ENCODE measurements around the gene CCSER2. TPM values are rescaled to one million over a fixed set of nuclear protein-coding genes. Genes with fewer than 3 reads are reported as not detected.
"Not testable (repeated sequence)": the region's sequence is repeated elsewhere in the genome, so short reads cannot be mapped to it uniquely, and the experiment has no call there.

The CCSER2 gene
- total and polyA plus RNA-seq, 4 donors = 23.1 to 111 (median 59.4) TPM

DNA sequence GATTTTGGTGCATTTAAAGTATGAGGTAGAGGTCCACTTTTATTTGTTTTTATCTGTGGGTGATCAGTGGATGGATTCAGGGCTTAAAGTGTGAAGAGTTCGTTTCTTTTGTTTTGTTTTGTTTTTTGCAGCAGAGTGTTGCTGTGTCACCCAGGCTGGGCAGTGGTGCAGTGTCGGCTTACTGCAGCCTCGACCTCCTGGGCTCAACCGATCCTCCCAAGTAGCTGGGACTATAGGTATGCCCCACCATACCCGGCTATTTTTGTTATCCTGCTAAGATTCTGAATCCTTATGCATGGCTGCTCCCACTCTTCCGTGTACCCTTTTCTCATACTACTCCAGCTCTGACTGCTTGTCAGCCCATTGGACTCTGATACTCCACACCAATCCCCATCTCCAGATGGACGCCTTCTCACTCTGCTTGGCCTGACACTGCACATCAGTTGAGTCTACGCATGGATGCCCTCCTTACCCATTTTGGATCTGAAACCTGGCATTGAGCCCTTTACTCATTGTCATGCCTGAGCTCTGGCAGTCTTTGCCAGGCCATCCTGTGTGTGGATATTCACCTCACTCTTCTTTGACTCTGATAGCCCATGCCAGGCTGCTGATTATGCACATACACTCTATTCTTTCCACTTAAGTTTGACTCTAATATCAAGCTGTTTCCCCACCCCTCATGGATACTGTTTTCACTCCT lies 119.5 kb downstream of the CCSER2 start:
- Histone ChIP-seq H3K4me1 (ENCODE audit: control insufficient read depth in 1 of 2, insufficient read depth in 2 of 2, low read length in 2 of 2) (no peaks in the 10 kb centered on the region), H3K27me3 (ENCODE audit: control insufficient read depth in 1 of 2, insufficient read depth in 2 of 2, low read length in 1 of 2) (no peaks in the 10 kb centered on the region), H3K27ac (ENCODE audit: low read depth in 1 of 2, low read length in 2 of 2) (no peak overlapping the region), H3K9me3 (ENCODE audit: control insufficient read depth, low read length) (no peaks in the 10 kb centered on the region), H3K4me3 (ENCODE audit: low read length in 2 of 2) (no peak overlapping the region), H3K36me3 (ENCODE audit: control insufficient read depth in 1 of 2, insufficient read depth in 2 of 2, low read length in 1 of 2) (peaks cover 0 to 3% of the 10 kb centered on the region in 2 donors)
- ATAC-seq (ENCODE audit: low FRiP score) = no peak
- intact Hi-C loops (cut with DNase I) = no loop called here
- WGBS, 2 donors = 89 to 91% methylated on average over 8 of the region's 8 CpGs
- DNase-seq = no peak

- H3K4me1 ChIP-seq (ENCODE audit: control insufficient read depth in 1 of 2, insufficient read depth in 2 of 2, low read length in 2 of 2); H3K9me3 ChIP-seq (ENCODE audit: control insufficient read depth, low read length); H3K27me3 ChIP-seq (ENCODE audit: control insufficient read depth in 1 of 2, insufficient read depth in 2 of 2, low read length in 1 of 2); ATAC-seq (ENCODE audit: low FRiP score); H3K36me3 ChIP-seq (ENCODE audit: control insufficient read depth in 1 of 2, insufficient read depth in 2 of 2, low read length in 1 of 2); H3K27ac ChIP-seq (ENCODE audit: low read depth in 1 of 2, low read length in 2 of 2); intact Hi-C loops (cut with DNase I); H3K4me3 ChIP-seq (ENCODE audit: low read length in 2 of 2); DNase-seq: not testable (repeated sequence)
- 97% methylated on average over 7 of the region's 7 CpGs for WGBS, 2 donors
Measured at GRCh38 chr10:84449351-84449750, 121.0 kb downstream of the CCSER2 start.

- no peak for DNase-seq
- H3K4me3 ChIP-seq (ENCODE audit: low read length in 2 of 2) = no peak overlapping the region
- H3K9me3 ChIP-seq (ENCODE audit: control insufficient read depth, low read length) = no peaks in the 10 kb centered on the region
- no peaks in the 10 kb centered on the region for H3K27me3 ChIP-seq (ENCODE audit: control insufficient read depth in 1 of 2, insufficient read depth in 2 of 2, low read length in 1 of 2)
- intact Hi-C loops (cut with DNase I) = no loop called here
- no peaks in the 10 kb centered on the region for H3K4me1 ChIP-seq (ENCODE audit: control insufficient read depth in 1 of 2, insufficient read depth in 2 of 2, low read length in 2 of 2)
- no peak overlapping the region for H3K27ac ChIP-seq (ENCODE audit: low read depth in 1 of 2, low read length in 2 of 2)
- ATAC-seq (ENCODE audit: low FRiP score) = no peak
- 15 to 25% methylated on average over 1 of the region's 1 CpG for WGBS, 2 donors
- H3K36me3 ChIP-seq (ENCODE audit: control insufficient read depth in 1 of 2, insufficient read depth in 2 of 2, low read length in 1 of 2) = peaks cover 2 to 3% of the 10 kb centered on the region in 2 donors
Measured at GRCh38 chr10:84452003-84452402, 123.6 kb downstream of the CCSER2 start.

- 73 to 75% methylated on average over 6 of the region's 6 CpGs for WGBS, 2 donors
- Histone ChIP-seq H3K4me1 (ENCODE audit: control insufficient read depth in 1 of 2, insufficient read depth in 2 of 2, low read length in 2 of 2) (no peaks in the 10 kb centered on the region), H3K27ac (ENCODE audit: low read depth in 1 of 2, low read length in 2 of 2) (no peak overlapping the region), H3K27me3 (ENCODE audit: control insufficient read depth in 1 of 2, insufficient read depth in 2 of 2, low read length in 1 of 2) (no peaks in the 10 kb centered on the region), H3K9me3 (ENCODE audit: control insufficient read depth, low read length) (no peaks in the 10 kb centered on the region), H3K4me3 (ENCODE audit: low read length in 2 of 2) (no peak overlapping the region), H3K36me3 (ENCODE audit: control insufficient read depth in 1 of 2, insufficient read depth in 2 of 2, low read length in 1 of 2) (peaks cover 0 to 2% of the 10 kb centered on the region in 2 donors)
- intact Hi-C loops (cut with DNase I) = no loop called here
- DNase-seq = no peak
- no peak for ATAC-seq (ENCODE audit: low FRiP score)
Measured at GRCh38 chr10:84453303-84453702, 124.9 kb downstream of the CCSER2 start.

GRCh38 chr10:84456126-84456525 lies 127.7 kb downstream of the CCSER2 start:
- Histone ChIP-seq H3K36me3 (ENCODE audit: control insufficient read depth in 1 of 2, insufficient read depth in 2 of 2, low read length in 1 of 2) (peaks cover 0 to 2% of the 10 kb centered on the region in 2 donors), H3K27ac (ENCODE audit: low read depth in 1 of 2, low read length in 2 of 2) (no peak overlapping the region), H3K27me3 (ENCODE audit: control insufficient read depth in 1 of 2, insufficient read depth in 2 of 2, low read length in 1 of 2) (no peaks in the 10 kb centered on the region), H3K9me3 (ENCODE audit: control insufficient read depth, low read length) (no peaks in the 10 kb centered on the region), H3K4me3 (ENCODE audit: low read length in 2 of 2) (no peak overlapping the region), H3K4me1 (ENCODE audit: control insufficient read depth in 1 of 2, insufficient read depth in 2 of 2, low read length in 2 of 2) (no peaks in the 10 kb centered on the region)
- WGBS, 2 donors = 84 to 87% methylated on average over 2 of the region's 2 CpGs
- no peak for ATAC-seq (ENCODE audit: low FRiP score)
- DNase-seq = no peak
- intact Hi-C loops (cut with DNase I) = no loop called here

DNA sequence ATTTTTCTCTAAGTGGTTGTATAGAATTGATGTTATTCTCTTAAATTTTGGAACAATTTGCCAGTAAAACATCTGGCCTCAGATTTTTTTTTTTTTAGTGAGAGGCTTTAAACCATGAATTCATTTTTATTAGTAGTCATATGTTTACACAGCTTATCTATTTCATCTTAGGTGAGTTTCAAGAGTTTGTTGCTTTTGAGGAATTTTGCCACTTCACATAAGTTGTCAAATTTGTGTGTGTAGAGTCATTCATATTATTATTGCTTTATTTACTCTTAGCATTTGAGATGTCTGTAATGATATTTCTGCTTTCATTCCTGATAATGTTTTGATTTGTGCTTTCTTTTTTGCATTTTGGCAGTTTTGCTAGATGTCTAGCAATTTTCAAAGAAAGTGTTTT lies 132.1 kb downstream of the CCSER2 start:
- H3K27ac ChIP-seq (ENCODE audit: low read depth in 1 of 2, low read length in 2 of 2) = no peak overlapping the region
- H3K4me3 ChIP-seq (ENCODE audit: low read length in 2 of 2) = no peak overlapping the region
- H3K9me3 ChIP-seq (ENCODE audit: control insufficient read depth, low read length) = no peaks in the 10 kb centered on the region
- intact Hi-C loops (cut with DNase I) = no loop called here
- no peaks in the 10 kb centered on the region for H3K36me3 ChIP-seq (ENCODE audit: control insufficient read depth in 1 of 2, insufficient read depth in 2 of 2, low read length in 1 of 2)
- H3K4me1 ChIP-seq (ENCODE audit: control insufficient read depth in 1 of 2, insufficient read depth in 2 of 2, low read length in 2 of 2) = no peaks in the 10 kb centered on the region
- no peak for DNase-seq
- no peak for ATAC-seq (ENCODE audit: low FRiP score)
- no peaks in the 10 kb centered on the region for H3K27me3 ChIP-seq (ENCODE audit: control insufficient read depth in 1 of 2, insufficient read depth in 2 of 2, low read length in 1 of 2)

- no peaks in the 10 kb centered on the region for H3K36me3 ChIP-seq (ENCODE audit: control insufficient read depth in 1 of 2, insufficient read depth in 2 of 2, low read length in 1 of 2)
- ATAC-seq (ENCODE audit: low FRiP score) = no peak
- intact Hi-C loops (cut with DNase I) = no loop called here
Measured at GRCh38 chr10:84469470-84469869, 141.1 kb downstream of the CCSER2 start.

DNA sequence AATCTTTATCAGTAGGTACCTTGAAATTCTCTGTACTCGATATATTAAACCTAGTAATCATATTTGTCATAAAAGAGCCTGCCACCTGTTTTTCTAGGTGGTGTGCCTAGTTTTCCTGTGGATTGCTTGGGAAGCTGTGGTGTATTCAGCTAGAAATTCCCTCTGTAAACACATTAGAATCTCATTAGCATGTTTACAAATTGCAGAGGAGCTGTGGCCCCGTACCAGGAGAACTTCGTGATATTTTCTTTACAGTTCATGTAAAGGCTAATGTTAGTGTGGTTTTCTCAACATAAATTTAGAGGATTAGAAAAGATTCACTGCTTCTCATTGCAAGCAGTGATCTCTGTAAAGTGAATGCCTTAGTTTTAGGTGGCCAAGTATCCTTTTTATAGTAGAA lies 144.7 kb downstream of the CCSER2 start:
- Histone ChIP-seq H3K36me3 (ENCODE audit: control insufficient read depth in 1 of 2, insufficient read depth in 2 of 2, low read length in 1 of 2) (peaks cover 0 to 2% of the 10 kb centered on the region in 2 donors), H3K4me1 (ENCODE audit: control insufficient read depth in 1 of 2, insufficient read depth in 2 of 2, low read length in 2 of 2) (peaks cover 0 to 3% of the 10 kb centered on the region in 2 donors), H3K9me3 (ENCODE audit: control insufficient read depth, low read length) (no peaks in the 10 kb centered on the region), H3K27ac (ENCODE audit: low read depth in 1 of 2, low read length in 2 of 2) (no peak overlapping the region), H3K4me3 (ENCODE audit: low read length in 2 of 2) (no peak overlapping the region), H3K27me3 (ENCODE audit: control insufficient read depth in 1 of 2, insufficient read depth in 2 of 2, low read length in 1 of 2) (no peaks in the 10 kb centered on the region)
- DNase-seq (no peak), ATAC-seq (ENCODE audit: low FRiP score) (no peak)
- 83 to 86% methylated on average over 3 of the region's 3 CpGs for WGBS, 2 donors
- intact Hi-C loops (cut with DNase I) = no loop called here

More at GRCh38 chr10:84469470-84469869, 141.1 kb downstream of the CCSER2 start:
- no peaks in the 10 kb centered on the region for H3K27me3 ChIP-seq (ENCODE audit: control insufficient read depth in 1 of 2, insufficient read depth in 2 of 2, low read length in 1 of 2)
- no peak for DNase-seq
- H3K9me3 ChIP-seq (ENCODE audit: control insufficient read depth, low read length) = no peaks in the 10 kb centered on the region
- H3K4me3 ChIP-seq (ENCODE audit: low read length in 2 of 2) = no peak overlapping the region
- 63 to 71% methylated on average over 1 of the region's 1 CpG for WGBS, 2 donors
- H3K27ac ChIP-seq (ENCODE audit: low read depth in 1 of 2, low read length in 2 of 2) = no peak overlapping the region
- peaks cover 0 to 3% of the 10 kb centered on the region in 2 donors for H3K4me1 ChIP-seq (ENCODE audit: control insufficient read depth in 1 of 2, insufficient read depth in 2 of 2, low read length in 2 of 2)

- WGBS, 2 donors = 74 to 75% methylated on average over 3 of the region's 3 CpGs
- Histone ChIP-seq H3K36me3 (ENCODE audit: control insufficient read depth in 1 of 2, insufficient read depth in 2 of 2, low read length in 1 of 2) (peaks cover 0 to 2% of the 10 kb centered on the region in 2 donors), H3K27me3 (ENCODE audit: control insufficient read depth in 1 of 2, insufficient read depth in 2 of 2, low read length in 1 of 2) (no peaks in the 10 kb centered on the region), H3K9me3 (ENCODE audit: control insufficient read depth, low read length) (no peaks in the 10 kb centered on the region), H3K27ac (ENCODE audit: low read depth in 1 of 2, low read length in 2 of 2) (no peak overlapping the region), H3K4me3 (ENCODE audit: low read length in 2 of 2) (no peak overlapping the region), H3K4me1 (ENCODE audit: control insufficient read depth in 1 of 2, insufficient read depth in 2 of 2, low read length in 2 of 2) (peaks cover 2 to 4% of the 10 kb centered on the region in 2 donors)
- ATAC-seq (ENCODE audit: low FRiP score) (no peak), DNase-seq (no peak)
- intact Hi-C loops (cut with DNase I) = no loop called here
Measured at GRCh38 chr10:84477398-84478128, 149.2 kb downstream of the CCSER2 start.

Data from aorta (tissue), 5 donors.